ENCODE data around the gene COQ8B. TPM values are rescaled to one million over a fixed set of nuclear protein-coding genes. Genes with fewer than 3 reads are reported as not detected.
"Not testable (repeated sequence)": the region's sequence is repeated elsewhere in the genome, so short reads cannot be mapped to it uniquely, and the experiment has no call there.

The COQ8B gene
- polyA plus RNA-seq, 3 donors, result 39.0 to 52.7 (median 49.0) TPM

DNA sequence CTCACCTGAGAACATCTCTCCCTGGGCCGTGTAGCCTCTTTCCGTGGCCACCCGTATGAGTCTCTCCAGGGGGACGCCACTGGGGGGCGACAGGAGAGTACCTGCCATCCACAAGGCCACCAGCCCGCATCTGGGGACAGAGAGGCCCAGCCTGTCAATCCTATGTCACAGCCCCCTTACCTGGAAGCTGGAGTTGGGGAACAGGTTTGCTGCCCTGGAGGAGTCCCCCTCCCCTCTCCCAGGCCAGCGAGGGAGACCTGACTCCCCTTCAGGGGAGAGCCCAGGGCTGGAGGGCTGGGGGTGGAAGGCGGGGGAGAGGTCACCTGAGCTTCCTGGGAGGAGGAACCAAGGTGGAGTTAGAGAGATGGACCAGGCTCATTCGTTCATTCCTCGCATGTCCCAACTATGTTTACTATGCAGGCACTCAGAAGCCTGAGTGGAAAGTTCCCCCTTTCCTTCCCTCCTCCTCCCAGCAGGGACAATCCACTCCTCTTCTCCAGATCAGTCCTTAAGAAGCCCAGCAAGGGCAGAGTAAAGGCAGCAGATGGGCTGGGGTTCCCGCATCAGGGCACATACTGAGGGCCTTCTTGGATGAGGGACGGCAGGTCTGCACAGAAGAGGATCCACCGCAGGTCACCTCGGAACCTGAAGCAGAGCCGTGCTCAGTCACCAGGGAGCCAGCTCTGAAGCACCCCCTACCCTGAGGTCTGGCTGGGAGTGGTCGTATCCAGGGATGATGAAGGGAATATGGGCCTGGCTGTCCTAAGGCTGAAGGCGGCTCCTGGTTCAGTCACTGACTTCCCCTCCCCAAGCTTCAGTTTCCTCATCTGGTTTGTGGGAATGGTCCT lies 28.1 kb upstream of the COQ8B start:
- no peak for DNase-seq

DNA sequence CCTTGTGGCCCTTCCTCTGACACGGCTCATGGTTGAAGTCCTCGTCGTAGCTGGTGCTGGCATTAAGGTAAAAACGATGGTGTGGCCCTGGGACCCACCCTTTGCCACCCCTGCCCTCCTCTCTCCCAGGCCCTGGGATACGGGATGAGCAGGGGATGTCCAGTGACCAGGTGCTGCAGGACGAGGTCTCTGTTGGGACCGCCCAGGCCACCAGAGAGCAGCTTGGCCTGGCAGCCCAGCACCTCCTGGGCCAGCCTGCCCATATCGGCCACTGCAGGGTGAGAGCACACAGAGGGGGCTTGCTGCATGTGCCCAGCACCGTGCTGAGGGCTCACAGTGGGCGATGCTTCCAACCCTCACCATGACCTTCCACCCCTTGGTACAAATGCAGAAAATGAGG lies 27.2 kb upstream of the COQ8B start:
- DNase-seq, result no peak

DNA sequence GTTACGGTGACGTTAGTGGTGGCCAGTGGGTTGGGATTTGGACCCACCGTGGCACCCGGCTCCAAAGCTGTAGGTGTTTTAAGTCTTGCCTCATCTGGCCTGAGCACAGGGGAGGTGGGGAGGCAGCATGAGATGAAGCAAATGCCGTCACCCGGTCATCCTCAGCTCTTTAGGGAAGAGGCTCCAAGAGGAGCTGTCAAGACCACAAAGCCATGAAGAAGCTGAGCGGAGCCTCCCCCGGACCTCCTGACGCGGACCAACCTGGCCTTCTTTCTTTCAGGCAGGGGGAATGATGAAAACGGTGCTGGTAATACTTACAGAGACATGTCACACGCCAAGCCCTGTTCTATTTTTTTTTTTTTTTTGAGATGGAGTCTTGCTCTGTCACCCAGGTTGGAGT lies 26.2 kb upstream of the COQ8B start:
- no peak for DNase-seq

DNA sequence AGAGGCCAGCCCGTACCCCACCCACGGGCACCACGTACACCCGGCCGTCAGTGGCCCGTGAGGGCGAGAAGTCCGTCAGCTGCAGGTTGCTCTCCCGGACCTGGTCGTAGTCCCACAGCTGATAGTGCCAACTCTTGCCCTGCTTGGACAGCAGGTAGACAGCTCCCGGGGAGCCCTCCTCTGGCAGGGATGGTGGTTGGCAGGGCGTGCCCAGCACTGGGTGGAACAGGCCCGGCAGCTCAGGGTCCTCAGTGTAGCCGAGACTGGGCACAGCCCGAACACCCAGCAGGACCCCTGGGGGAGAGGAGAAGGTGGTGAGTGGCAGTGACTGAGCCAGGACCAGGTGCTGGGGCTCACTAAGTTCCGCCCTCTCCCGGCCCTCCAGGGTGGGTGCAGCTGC lies 25.8 kb upstream of the COQ8B start:
- no peak for DNase-seq

DNA sequence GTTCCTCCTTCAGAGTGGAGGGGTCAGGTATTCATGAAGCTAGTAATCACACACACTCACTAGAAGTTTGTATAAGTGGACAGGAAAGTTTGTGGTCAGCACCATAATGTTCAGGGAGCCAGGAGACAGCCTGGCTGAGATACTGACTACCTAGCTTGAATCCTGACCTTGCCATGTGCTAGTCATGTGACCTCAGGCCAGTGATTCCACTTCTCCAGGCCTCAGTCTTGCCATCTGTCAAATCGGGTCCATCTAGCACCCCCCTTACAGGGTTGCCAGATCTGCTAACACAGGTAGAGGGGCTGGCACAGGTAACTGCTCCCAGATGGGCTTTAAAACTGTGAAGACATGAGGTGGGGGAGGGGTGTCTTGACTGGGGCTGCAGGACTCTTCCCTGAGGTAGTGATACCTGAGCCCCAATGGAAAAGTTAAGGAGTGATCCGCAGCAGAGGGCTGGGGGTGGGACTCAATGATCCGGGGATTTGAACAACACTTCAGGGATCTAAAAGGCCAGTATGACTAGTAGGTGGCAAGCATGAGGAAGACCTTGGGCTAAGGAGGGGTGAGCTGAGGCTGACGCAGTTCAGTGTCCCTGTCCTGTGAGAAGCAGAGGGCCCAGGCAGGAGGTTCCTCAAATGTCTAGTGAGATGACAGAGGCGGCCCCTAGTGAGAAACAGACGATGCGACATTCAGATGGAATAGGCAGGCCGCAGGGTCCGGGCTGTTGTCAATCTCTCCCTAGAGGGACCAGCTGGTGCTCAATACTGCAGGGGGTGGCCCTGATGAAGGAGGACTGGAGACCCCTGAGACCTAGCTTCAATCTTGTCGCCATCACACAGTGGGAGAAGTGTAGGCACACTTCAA lies 25.1 kb upstream of the COQ8B start:
- no peak for DNase-seq

DNA sequence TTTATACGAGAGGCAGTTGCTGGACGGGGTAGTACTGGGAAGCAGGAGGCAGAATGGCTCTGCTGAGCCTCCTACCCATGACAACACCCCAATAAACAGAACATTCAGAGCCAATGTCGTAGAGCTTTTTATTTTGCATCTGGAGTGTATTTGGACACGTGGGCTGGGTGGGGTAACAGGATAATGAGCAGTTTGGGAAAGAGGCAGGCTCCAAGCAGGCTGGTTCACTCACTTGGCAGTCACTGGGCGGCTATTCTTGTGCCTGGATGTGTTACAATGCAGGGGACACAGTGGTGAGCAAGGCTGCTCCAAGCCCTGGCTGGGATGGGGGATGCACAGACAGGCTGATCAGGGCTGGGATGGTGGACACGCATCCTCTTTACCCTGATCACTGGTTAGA lies 24.1 kb upstream of the COQ8B start:
- no peak for DNase-seq

DNA sequence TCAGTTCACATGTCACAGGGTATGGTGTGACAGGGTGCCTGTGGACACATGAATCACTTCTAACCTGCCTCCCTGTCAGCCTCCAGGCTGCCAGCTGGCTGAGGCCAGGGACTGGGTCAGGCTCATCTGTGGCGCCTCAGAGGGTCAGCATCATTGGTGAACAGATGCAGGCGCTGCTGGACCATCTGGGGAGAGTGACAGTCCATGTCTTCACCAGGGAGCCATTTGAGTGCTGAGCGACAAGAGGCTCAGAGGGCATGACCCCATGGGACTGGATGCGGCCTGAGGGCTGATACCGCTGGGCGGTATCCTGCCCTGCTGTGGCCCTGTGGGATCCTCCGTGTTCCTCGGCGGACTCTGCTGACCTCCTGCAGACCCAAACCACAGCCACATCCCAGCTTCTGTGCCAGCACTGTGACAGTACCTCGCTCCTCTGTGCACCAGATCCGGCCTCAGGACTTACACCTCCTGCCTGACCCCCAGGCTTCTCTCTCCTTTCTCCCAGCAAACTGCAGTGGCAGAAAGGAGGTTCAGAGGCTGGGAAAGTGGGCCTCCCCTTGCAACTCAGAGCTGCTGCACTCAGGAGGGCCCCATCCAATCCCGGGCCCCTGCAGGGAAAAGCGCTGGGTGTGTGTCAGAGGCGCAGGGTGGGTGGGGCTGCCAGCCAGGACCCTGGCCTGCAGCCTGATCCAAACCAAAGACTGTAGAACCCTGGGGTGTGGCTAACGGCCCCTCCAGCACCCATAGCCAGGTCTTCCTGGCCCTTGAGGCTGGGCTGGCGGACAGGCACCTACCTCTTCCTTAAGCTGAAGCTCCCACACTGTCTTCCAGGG lies 23.4 kb upstream of the COQ8B start:
- no peak for DNase-seq

DNA sequence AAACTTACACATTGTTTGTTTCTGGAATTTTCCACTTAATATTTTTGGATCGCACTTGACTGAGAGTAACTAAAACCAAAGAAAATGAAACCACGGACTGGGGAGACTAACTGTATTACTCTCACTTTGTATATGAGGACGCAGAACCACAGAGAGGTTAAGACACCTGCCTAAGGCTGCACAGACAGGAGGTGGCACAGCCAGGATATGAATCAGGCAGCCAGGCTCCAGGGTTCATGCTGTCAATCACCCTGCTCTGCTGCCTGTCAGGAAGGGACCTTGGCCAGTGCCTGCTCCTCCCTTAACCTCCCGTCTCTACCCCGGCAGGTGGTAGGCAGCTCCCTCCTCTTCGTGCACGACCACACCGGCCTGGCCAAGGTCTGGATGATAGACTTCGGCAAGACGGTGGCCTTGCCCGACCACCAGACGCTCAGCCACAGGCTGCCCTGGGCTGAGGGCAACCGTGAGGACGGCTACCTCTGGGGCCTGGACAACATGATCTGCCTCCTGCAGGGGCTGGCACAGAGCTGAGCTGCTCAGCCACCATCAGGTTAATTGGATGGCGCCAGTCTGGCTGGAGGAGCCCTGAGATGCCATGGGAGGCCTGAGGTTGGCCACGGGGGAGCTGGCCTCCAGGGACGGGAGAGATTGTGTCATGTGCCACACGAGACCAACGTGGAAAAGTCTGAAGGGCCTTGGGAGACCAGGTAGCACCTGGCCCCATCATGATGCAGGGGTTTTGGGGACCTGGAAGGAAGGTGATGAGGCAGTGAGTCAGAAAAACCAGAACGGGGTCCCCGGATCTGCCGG lies 22.5 kb upstream of the COQ8B start:
- DNase-seq, result no peak

DNA sequence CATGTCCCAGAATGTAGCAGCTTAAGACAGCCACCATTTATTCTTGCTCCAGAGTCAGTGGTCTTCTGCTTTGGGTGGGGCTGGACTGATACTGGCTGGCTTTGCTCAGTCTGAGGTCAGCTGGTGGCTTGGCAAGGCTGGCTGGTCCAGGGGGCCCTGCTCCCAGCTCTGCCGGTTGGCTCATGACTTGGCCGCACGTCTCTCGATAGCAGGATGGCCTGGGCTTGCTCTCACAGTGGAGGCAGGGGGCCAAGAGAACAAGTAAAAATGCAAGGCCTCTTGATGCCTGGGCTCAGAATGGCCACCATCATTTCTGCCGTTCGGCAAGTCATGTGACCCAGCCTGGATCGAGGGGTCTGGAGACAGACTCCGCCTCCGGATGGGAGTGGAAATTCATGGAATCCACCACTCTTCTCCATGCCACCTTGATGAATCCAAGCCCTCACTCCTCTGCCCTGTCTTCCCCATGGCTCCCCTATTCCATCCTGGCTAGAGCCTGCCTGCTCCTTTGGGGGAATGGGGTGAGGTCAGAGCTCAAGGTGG lies 20.5 kb upstream of the COQ8B start:
- DNase-seq, result no peak

DNA sequence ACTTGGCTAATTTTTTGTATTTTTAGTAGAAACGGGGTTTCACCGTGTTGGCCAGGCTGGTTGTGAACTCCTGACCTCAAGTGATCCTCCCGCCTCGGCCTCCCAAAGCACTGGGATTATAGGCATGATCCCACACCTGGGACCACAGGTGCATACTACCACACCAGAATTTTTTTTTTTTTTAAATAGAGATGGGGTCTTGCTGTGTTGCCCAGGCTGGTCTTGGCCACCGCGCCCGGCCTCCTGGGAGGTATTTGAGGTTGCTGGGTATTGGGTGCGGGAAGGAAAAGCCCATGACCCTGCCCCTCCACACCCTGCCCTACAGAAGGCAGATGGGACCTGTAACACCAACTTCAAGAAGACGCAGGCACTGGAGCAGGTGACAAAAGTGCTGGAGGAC lies 20.0 kb upstream of the COQ8B start:
- DNase-seq, result no peak

DNA sequence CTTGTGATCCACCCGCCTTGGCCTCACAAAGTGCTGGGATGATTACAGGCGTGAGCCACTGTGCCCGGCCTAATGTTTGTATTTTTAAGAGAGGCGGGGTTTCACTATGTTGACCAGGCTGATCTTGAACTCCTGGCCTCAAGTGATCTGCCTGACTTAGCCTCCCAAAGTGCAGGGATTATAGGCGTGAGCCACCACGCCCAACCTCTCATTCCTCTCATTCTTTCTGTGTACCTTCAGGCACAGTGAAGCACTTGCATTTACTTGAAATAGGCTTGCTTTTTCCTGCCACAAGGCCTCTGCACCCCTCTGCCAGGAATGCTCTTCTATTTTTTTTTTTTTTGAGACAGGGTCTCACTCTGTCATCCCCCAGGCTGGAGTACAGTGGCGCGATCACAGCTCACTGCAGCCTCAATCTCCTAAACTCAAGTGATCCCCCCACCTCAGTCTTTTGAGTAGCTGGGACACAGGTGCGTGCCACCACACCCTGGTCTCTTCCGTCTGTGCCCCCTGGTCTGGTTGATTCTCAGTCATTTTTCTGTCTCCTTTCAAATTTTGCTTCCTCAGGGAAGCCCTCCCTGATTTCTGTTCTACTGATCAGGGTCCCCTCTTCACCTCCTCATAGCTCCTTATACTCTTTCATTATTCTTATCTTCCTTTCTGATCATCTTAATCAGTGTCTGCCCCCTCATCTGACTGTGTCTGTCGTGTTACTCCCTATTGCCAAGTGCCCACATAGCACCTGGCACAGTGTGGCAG lies 18.5 kb upstream of the COQ8B start:
- no peak for DNase-seq

DNA sequence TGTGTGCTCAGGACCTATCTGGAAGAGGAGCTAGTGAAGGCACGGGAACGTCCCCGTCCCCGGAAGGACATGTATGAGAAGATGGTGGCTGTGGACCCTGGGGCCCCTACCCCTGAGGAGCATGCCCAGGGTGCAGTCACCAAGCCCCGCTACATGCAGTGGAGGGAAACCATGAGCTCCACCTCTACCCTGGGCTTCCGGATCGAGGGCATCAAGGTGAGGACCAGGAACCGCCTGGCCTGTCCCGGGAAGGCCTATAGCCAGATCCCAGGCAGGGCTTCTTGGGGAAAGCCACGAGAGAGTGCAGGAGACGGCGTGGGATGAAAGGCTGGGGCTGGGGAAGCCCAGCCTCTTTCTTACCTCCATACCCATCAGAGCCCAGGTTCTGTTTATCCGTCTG lies 16.5 kb upstream of the COQ8B start:
- DNase-seq, result no peak

DNA sequence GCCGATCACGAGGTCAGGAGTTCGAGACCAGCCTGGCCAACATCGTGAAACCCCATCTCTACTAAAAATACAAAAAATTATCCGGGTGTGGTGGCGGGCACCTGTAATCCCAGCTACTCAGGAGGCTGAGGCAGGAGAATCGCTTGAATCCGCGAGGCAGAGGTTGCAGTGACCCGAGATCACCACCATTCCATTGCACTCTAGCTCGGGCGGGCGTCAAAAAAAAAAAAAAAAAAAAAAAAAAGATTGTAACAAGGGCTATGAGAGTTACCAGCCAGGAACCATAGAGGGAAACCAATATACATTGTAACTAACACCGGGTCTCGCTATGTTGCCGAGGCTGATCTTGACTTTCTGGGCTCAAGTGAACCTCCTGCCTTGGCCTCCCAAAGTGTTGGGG lies 15.6 kb upstream of the COQ8B start:
- DNase-seq, result not testable (repeated sequence)

DNA sequence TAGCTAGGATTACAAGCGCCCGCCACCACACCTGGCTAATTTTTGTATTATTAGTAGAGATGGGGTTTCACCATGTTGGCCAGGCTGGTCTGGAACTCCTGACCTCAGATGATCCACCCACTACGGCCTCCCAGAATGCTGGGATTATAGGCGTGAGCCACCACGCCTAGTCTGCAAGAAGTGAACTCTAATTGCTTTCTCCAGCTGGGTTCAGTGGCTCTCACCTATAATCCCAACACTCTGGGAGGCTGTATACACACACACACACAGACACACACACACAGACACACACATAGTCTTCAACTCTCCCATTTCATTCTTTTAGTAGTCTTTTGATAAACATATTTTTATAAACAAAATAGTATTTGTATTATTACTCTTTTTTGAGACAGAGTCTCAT lies 13.4 kb upstream of the COQ8B start:
- DNase-seq, result not testable (repeated sequence)

DNA sequence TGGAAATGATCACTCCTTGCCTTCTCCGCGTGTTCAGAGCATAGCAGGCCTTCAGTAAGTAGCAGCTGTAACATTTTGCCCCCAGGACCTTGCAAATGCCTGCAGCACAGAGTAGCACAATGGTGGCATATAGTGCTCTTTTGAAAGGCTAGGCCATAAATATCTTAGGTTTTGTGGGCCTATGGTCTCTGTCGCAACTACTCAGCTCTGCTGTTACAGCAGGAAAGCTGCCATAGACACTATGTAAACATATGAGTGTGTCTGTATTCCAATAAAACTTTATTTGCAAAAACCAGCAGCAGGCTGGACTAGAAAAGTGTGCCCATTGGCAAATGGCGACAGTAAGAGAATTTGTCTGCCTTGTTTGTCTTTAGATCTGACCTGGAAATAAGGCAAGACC lies 9.6 kb upstream of the COQ8B start:
- DNase-seq, result no peak

DNA sequence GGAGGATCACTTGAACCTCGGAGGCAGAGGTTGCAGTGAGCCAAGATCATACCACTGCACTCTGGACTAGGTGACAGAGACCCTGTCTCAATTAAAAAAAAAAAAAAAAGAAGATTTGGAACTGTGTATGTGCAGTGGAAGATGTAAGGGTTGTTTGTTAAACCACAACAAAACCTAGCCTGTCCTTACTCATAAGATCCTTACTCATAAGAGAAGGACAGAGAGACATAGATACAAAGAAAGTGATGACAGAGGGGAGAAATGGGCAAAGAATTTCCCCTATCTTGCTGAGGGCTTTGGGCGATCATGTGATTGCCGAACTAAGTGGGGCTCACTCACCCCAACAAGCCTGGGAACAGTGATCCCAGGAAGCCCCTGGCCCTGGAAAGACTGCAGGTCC lies 8.2 kb upstream of the COQ8B start:
- DNase-seq, result no peak

DNA sequence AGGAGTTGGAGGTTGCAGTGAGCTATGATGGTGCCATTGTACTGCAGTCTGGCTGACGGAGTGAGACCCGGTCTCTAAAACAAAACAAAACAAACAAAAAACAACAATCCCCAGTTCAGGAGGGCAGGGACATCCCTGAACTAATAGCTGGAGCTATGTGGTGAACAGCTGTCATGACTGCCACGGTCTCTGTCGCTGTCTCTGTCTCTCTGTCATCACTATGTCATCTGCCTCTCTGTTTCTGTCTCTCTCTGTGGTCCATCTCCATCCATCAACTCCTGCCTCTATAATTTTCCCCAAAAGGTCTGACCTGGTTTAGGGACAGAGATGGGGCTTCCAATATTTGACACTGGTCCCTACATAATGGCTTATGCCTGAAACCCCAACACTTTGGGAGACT lies 7.6 kb upstream of the COQ8B start:
- no peak for DNase-seq

DNA sequence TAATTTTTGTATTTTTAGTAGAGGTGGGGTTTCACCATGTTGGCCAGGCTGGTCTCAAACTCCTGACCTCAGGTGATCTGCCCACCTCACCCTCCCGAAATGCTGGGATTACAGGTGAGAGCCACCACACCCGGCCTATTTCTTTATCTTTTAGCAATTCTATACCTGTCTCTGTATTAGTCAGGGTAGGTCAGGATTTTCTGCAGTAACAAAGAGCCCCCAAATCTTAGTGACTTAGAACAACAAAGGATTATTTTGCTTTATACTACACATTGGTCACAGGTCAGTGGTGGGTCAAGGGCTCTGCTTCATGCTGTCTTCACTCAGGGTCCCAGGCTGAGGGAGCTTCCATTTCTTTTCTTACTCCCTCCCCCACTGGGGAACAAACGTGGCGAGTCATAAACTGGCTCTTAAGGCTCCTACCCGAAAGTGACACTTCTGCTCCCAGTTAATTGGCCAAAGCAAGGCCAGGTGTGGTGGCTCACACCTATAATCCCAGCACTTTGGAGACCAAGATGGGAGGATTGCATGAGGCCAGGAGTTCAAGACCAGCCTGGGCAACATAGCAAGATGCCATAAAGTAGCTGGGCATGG lies 7.1 kb upstream of the COQ8B start:
- no peak for DNase-seq

DNA sequence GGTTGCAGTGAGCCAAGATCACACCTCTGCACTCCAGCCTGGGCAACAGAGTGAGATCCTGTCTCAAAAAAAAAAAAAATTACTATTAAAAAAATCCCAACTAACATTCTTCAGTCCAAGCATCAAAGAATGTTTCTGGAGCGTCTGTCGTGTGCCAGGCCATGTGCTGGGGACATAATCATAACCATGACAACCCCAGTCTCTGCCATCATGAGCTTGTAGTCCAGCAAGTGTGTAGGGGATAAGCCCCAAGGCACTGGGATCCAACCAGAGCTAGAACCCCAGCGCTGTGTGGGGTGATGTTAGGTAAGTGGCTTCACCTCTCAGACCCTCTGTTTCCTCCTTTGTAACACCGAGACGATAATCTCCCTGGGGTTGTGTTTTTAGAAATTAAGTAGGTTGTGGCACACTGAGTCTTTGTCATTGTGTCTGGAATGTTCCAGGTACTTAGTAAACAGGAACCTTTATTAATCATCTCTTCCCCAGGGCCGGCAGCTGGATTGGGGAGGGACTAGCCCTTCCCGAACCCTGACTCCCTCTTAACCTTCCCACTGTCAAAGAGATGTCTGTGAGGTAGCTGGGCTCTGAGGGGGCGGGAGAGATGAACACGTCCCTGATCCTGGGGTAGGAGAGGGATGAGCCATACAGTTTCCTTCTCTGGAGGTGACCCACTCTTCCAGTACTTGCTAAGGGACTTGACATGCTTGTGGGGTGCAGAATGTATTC lies 5.4 kb upstream of the COQ8B start:
- no peak for DNase-seq

Data from renal pelvis (tissue), 4 donors.